KMS-11 (cell line): ENCODE results near the gene PRSS57.

Experiments
- H2AFZ ChIP-seq: fragments of 200-600 bp; sonication (generic); 2 replicates; pipeline ENCODE4 v1.6.1; 2016; ENCODE audit warnings: antibody characterized with exemption, mixed run types, low read depth
- H3K27ac ChIP-seq: fragments of 200-600 bp; sonication (generic); 2 replicates; pipeline ENCODE4 v1.6.1; 2016; ENCODE audit warnings: mild to moderate bottlenecking, mixed run types
- H3K27me3 ChIP-seq: fragments of 200-600 bp; sonication (generic); 2 replicates; pipeline ENCODE4 v1.6.1; 2017; ENCODE audit warnings: mild to moderate bottlenecking, low read depth, mixed run types, moderate library complexity; ENCODE audit not compliant: insufficient read depth
- H3K36me3 ChIP-seq: fragments of 200-600 bp; sonication (generic); 2 replicates; pipeline ENCODE4 v1.6.1; 2017; ENCODE audit warnings: mild to moderate bottlenecking, mixed run types; ENCODE audit not compliant: insufficient read depth
- H3K4me1 ChIP-seq: fragments of 200-600 bp; sonication (generic); 2 replicates; pipeline ENCODE4 v1.6.1; 2016; ENCODE audit warnings: mild to moderate bottlenecking, low read depth, mixed run types; ENCODE audit not compliant: poor library complexity, severe bottlenecking
- H3K4me2 ChIP-seq: fragments of 200-600 bp; sonication (generic); 2 replicates; pipeline ENCODE4 v1.7.0; 2016; ENCODE audit warnings: mild to moderate bottlenecking, mixed run types
- H3K4me3 ChIP-seq: fragments of 200-600 bp; sonication (generic); IDR thresholded peaks from 2 replicates; pipeline ENCODE4 v1.6.1; 2017; ENCODE audit warnings: low read depth, low read length, mixed read lengths; ENCODE audit not compliant: insufficient read depth
- H3K79me2 ChIP-seq: fragments of 200-600 bp; sonication (generic); 2 replicates; pipeline ENCODE4 v1.6.1; 2016; ENCODE audit warnings: low read depth, mixed run types; ENCODE audit not compliant: insufficient read depth
- H3K9ac ChIP-seq: fragments of 200-600 bp; sonication (generic); 2 replicates; pipeline ENCODE4 v1.6.1; 2016; ENCODE audit warnings: mild to moderate bottlenecking, mixed run types
- H4K20me1 ChIP-seq: fragments of 200-600 bp; sonication (generic); 2 replicates; pipeline ENCODE4 v1.6.1; 2016; ENCODE audit warnings: mild to moderate bottlenecking, mixed run types; ENCODE audit not compliant: insufficient read depth
- CTCF ChIP-seq: fragments of 200-600 bp; sonication (generic); conservative IDR thresholded peaks from 2 replicates; pipeline ENCODE4 v1.6.1; 2017; ENCODE audit warnings: low read depth, mild to moderate bottlenecking, antibody characterized with exemption, low read length, moderate library complexity, mixed read lengths

PRSS57 gene

GRCh38 chr19:657611-658010, 37.6 kb downstream of the PRSS57 start:
- no peak for TF ChIP-seq CTCF
- Histone ChIP-seq H3K4me2 (no peak overlapping the region), H2AFZ (no peak overlapping the region), H3K79me2 (peaks cover 97% of the 10 kb centered on the region), H3K27me3 (no peaks in the 10 kb centered on the region), H3K4me1 (peaks cover 19% of the 10 kb centered on the region), H3K9ac (no peak overlapping the region), H3K4me3 (no peak overlapping the region), H3K27ac (no peak overlapping the region), H3K36me3 (no peaks in the 10 kb centered on the region), H4K20me1 (peaks cover 55% of the 10 kb centered on the region)

- H3K36me3 ChIP-seq: no peaks in the 10 kb centered on the region
- H3K4me2 ChIP-seq: no peak overlapping the region
- H3K27ac ChIP-seq: no peak overlapping the region
- H3K4me3 ChIP-seq: no peak overlapping the region
- H3K27me3 ChIP-seq: no peaks in the 10 kb centered on the region
- peaks cover 19% of the 10 kb centered on the region for H3K4me1 ChIP-seq
- no peak for TF ChIP-seq CTCF
- H4K20me1 ChIP-seq: peaks cover 55% of the 10 kb centered on the region
- peaks cover 97% of the 10 kb centered on the region for H3K79me2 ChIP-seq
- H2AFZ ChIP-seq: no peak overlapping the region
- H3K9ac ChIP-seq: no peak overlapping the region
Measured at GRCh38 chr19:656751-657559, 38.3 kb downstream of the PRSS57 start.

GRCh38 chr19:655691-656090, 39.6 kb downstream of the PRSS57 start:
- Histone ChIP-seq H2AFZ (no peak overlapping the region), H3K27ac (no peak overlapping the region), H3K4me2 (no peak overlapping the region), H3K36me3 (no peaks in the 10 kb centered on the region), H3K4me1 (peaks cover 19% of the 10 kb centered on the region), H3K79me2 (peaks cover 89% of the 10 kb centered on the region), H3K9ac (no peak overlapping the region), H3K4me3 (no peak overlapping the region), H3K27me3 (no peaks in the 10 kb centered on the region), H4K20me1 (peaks cover 55% of the 10 kb centered on the region)
- no peak for TF ChIP-seq CTCF

- no peak overlapping the region for H3K27ac ChIP-seq
- H3K4me1 ChIP-seq: no peaks in the 10 kb centered on the region
- H3K9ac ChIP-seq: no peak overlapping the region
- H3K4me3 ChIP-seq: no peak overlapping the region
- no peaks in the 10 kb centered on the region for H3K36me3 ChIP-seq
- no peaks in the 10 kb centered on the region for H3K27me3 ChIP-seq
- no peak for TF ChIP-seq CTCF
- H3K4me2 ChIP-seq: no peak overlapping the region
- H3K79me2 ChIP-seq: peaks cover 70% of the 10 kb centered on the region
- no peak overlapping the region for H2AFZ ChIP-seq
- peaks cover 39% of the 10 kb centered on the region for H4K20me1 ChIP-seq
Measured at GRCh38 chr19:653425-653824, 41.8 kb downstream of the PRSS57 start.
